Right cardiac atrium (tissue), 5 donors: ENCODE measurements around the gene SP100. TPM values are rescaled to one million over a fixed set of nuclear protein-coding genes. Genes with fewer than 3 reads are reported as not detected.
"Not testable (repeated sequence)": the region's sequence is repeated elsewhere in the genome, so short reads cannot be mapped to it uniquely, and the experiment has no call there.

Experiments
- ATAC-seq, 2 donors: fragments of 200-7000 bp; cut with Tn5 transposase; one replicate each; pipeline versions ENCODE4 v1.8.0 to v1.9.1; 2020; ENCODE audit warnings: moderate library complexity in 2 of 2, mild to moderate bottlenecking in 1 of 2
- DNase-seq, 3 donors: peaks; one replicate each; pipeline ENCODE4 v3.0.0-alpha.2; 2020
- H3K27ac ChIP-seq: one replicate; pipeline ENCODE4 v1.5.1; 2013; ENCODE audit warnings: mild to moderate bottlenecking, low read length, control low read depth, moderate library complexity
- H3K27me3 ChIP-seq: one replicate; pipeline ENCODE4 v1.6.1; 2013; ENCODE audit not compliant: control insufficient read depth, insufficient read depth
- H3K4me1 ChIP-seq: one replicate; pipeline ENCODE4 v1.6.1; 2013; ENCODE audit warnings: low read length; ENCODE audit not compliant: control insufficient read depth, insufficient read depth
- H3K4me3 ChIP-seq: one replicate; pipeline ENCODE4 v1.5.1; 2013; ENCODE audit warnings: low read length, control low read depth
- H3K9me3 ChIP-seq: one replicate; pipeline ENCODE4 v1.6.1; 2013; ENCODE audit warnings: low read length; ENCODE audit not compliant: control insufficient read depth
- WGBS: extraction: QIAGEN DNeasy Blood & Tissue Kit; methylation state at CpG from one replicate; pipeline ENCODE4 v1.1.7; 2013; 5-methylcytosine and 5-hydroxymethylcytosine counted together
- intact Hi-C, 4 donors: fragments of 100-400 bp; cut with DNase I; formaldehyde crosslinking; loops; one replicate each; pipeline versions ENCODE4 v1.11.0 to v1.14.0; 2022 to 2023
- polyA plus RNA-seq: library from polyadenylated mRNA; stranded (reverse); fragments of 200-250 nt; gene quantifications from one replicate; pipeline ENCODE4 v1.2.3, GENCODE V29; 2013
- total RNA-seq, 4 donors: library from RNA; stranded (reverse); fragmentation: NEBNext Ultra II Directional; extraction: Animal tissue kit (Norgen Biotek cat#: 25700); gene quantifications; one replicate each; pipeline ENCODE4 v1.2.1, GENCODE V29; 2021
- donor health status: healthy with polysubstance abuse.
- donor health status: DM: no; HTN: yes; CAD: no.
- donor health status: DM: no; HTN: no; CAD: no.
- donor health status: DM: no; HTN: yes; CAD: no; lungs with severe emphysema.
- donor health status: DM: yes; HTN: yes; CAD: no.

The SP100 gene
- total and polyA plus RNA-seq, 5 donors: 64.5 to 88.3 (median 72.1) TPM

- WGBS: 29% methylated on average over 9 of the region's 9 CpGs
- DNase-seq (peak in 1 of 3 donors; percentile 40), ATAC-seq (peak in 1 of 2 donors; percentile 55)
- Histone ChIP-seq H3K27me3 (no peaks in the 10 kb centered on the region), H3K27ac (peak overlapping the region; percentile 53), H3K4me1 (peaks cover 7% of the 10 kb centered on the region), H3K4me3 (peak overlapping the region; percentile 79), H3K9me3 (no peaks in the 10 kb centered on the region)
- intact Hi-C loops: no loop called here
Measured at GRCh38 chr2:230418341-230419016, 2.5 kb downstream of the SP100 start.

DNA sequence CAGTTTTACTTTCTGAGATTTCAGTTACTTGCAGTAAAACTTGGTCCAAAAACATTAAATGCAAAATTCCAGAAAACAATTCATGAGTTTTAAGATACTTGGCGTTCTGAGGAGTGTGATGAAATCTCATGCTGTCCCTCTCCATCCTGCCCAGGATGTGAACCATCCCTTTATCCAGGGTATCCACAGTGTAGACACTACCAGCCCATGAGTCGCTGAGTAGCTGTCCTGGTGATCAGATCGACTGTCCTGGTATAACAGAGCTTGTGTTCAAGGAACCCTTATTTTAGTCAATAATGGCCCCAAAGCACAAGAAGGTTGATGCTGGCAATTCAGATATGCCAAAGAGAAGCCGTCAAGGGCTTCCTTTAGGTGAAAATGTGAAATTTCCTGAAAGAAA is 3.2 kb downstream of the SP100 start:
- peak overlapping the region; percentile 7 for H3K4me3 ChIP-seq

GRCh38 chr2:230422149-230422548 is 6.1 kb downstream of the SP100 start:
- intact Hi-C loops: no loop called here
- no peak overlapping the region for H3K4me3 ChIP-seq
- DNase-seq (no peak), ATAC-seq (no peak)
- H3K9me3 ChIP-seq: no peaks in the 10 kb centered on the region
- peaks cover 10% of the 10 kb centered on the region for H3K4me1 ChIP-seq
- H3K27me3 ChIP-seq: no peaks in the 10 kb centered on the region
- WGBS: 75% methylated on average over 4 of the region's 4 CpGs
- H3K27ac ChIP-seq: no peak overlapping the region

More for the DNA sequence above, 3.2 kb downstream of the SP100 start:
- DNase-seq: no peak
- no peak for ATAC-seq
- Histone ChIP-seq H3K27ac (no peak overlapping the region), H3K9me3 (no peaks in the 10 kb centered on the region), H3K27me3 (no peaks in the 10 kb centered on the region), H3K4me1 (peaks cover 9% of the 10 kb centered on the region)
- intact Hi-C loops: no loop called here
- 82% methylated on average over 4 of the region's 4 CpGs for WGBS

- intact Hi-C loops: no loop called here
- Histone ChIP-seq H3K27me3 (no peaks in the 10 kb centered on the region), H3K27ac (no peak overlapping the region), H3K9me3 (no peaks in the 10 kb centered on the region), H3K4me3 (no peak overlapping the region), H3K4me1 (peaks cover 7% of the 10 kb centered on the region)
- DNase-seq (no peak), ATAC-seq (peak in 1 of 2 donors; percentile 50)
- WGBS: 87% methylated on average over 3 of the region's 3 CpGs
Measured at GRCh38 chr2:230423851-230424458, 8.0 kb downstream of the SP100 start.

- WGBS: 80% methylated on average over 1 of the region's 1 CpG
- no peak for ATAC-seq
- intact Hi-C loops: no loop called here
Measured at GRCh38 chr2:230425377-230425776, 9.4 kb downstream of the SP100 start.

GRCh38 chr2:230429513-230429912 is 13.5 kb downstream of the SP100 start:
- intact Hi-C loops: no loop called here
- H3K4me1 ChIP-seq: peaks cover 7% of the 10 kb centered on the region

More at GRCh38 chr2:230425377-230425776, 9.4 kb downstream of the SP100 start:
- H3K9me3 ChIP-seq: no peaks in the 10 kb centered on the region
- no peak overlapping the region for H3K4me3 ChIP-seq
- H3K4me1 ChIP-seq: peaks cover 8% of the 10 kb centered on the region
- no peak for DNase-seq
- H3K27me3 ChIP-seq: no peaks in the 10 kb centered on the region
- H3K27ac ChIP-seq: no peak overlapping the region

DNA sequence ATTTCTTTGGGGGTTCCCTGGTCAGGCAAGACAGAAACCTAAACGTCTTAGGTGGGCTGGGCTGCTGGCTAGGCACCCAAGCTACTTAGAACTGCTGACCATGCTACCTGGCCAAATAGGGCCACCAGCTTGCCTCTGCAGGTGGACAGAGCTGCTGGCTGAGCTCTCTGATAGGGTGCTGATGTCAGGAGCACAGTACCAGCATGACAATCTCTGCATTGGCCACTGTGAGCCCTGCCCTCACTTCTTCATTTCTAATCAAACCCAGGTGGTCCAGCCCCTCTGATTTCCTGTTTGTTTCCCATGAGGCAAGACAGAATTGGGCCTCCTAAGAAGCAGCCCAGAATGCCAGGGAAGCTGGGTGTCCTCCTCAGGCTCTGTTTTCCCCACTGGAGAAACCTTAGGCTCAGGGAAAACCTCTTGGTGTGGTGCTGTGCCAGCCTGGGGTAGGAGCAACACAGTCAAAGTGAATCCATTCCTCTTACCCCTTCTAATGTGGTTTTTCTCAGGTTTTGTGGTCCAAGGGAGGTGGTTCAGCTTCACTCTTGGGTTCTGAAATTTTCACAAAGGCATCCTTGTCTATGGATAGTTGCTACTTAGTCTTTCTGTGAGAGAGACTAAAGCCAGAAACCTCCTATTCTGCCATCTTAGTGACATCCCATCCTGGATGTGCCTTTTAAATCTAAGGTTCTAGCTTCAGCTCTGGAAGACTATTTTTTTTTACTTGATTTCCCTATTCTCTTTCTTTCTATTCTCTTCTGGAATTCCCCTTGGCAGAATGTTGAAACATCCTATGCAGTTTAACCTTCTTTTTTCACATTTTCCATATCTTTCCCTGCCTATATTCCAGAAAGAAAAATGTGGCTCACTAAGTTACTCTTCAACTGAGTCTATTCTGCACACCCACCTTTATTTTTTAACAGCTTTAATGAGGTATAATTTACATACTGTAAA is 15.2 kb downstream of the SP100 start:
- no peaks in the 10 kb centered on the region for H3K9me3 ChIP-seq
- H3K4me1 ChIP-seq: peaks cover 6% of the 10 kb centered on the region
- H3K4me3 ChIP-seq: no peak overlapping the region
- H3K27ac ChIP-seq: no peak overlapping the region
- H3K27me3 ChIP-seq: no peaks in the 10 kb centered on the region
- WGBS: 91% methylated on average over 1 of the region's 1 CpG
- intact Hi-C loops: no loop called here
- DNase-seq: no peak
- ATAC-seq: peak; percentile 16 to 29

More at GRCh38 chr2:230429513-230429912, 13.5 kb downstream of the SP100 start:
- DNase-seq (no peak), ATAC-seq (no peak)
- Histone ChIP-seq H3K27me3 (no peaks in the 10 kb centered on the region), H3K9me3 (no peaks in the 10 kb centered on the region), H3K4me3 (no peak overlapping the region), H3K27ac (no peak overlapping the region)

DNA sequence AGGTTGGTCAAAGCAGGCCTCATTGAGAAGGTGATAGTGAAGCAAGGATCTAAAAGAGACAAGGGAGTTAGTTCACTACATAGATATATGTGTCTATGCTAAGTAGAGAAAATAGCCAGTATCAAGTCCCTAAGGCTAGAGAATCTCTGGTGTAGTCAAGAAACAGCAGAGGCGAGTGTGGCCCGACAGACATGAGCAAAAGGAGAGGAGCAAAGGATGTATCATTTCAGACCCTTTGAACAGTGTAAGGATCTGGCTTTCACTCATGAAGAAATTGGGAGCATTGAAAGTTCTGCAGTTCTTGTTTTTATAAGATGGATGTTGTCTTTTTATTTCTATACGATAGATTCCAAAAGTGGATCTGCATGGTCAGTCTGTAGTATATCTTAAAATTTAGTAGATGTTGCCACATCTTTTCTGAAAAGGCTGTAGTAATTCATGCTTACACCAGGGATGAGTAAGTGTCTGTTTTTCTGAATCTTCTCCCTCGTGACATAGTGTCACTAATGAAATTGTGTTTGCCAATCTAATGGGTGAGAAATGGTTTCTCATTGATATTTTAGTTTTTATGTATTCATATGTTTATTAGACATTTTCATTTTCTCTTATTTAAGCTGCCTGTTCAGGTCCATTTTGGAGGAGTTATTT is 18.8 kb downstream of the SP100 start:
- H3K27ac ChIP-seq: no peak overlapping the region
- peaks cover 6% of the 10 kb centered on the region for H3K4me1 ChIP-seq
- ATAC-seq (no peak), DNase-seq (no peak)
- no peaks in the 10 kb centered on the region for H3K27me3 ChIP-seq
- H3K9me3 ChIP-seq: no peaks in the 10 kb centered on the region
- H3K4me3 ChIP-seq: no peak overlapping the region
- intact Hi-C loops: no loop called here
- 72% methylated on average over 4 of the region's 4 CpGs for WGBS

DNA sequence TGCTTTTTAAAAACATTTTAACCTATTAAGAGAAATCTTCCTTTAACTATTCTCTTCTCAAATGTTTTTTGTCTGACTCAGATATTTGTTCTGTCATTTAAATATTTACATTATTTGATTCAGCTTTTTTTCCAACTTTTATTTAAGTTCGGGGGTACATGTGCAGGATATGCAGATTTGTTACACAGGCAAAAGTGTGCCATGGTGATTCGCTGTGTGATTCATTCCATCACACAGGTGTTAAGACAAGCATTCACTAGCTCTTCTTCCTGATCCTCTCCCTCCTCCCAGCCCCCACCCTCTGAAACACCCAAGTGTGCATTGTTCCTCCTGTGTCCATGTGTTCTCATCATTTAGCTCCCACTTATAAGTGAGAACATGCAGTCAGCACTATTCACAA is 19.4 kb downstream of the SP100 start:
- Histone ChIP-seq H3K4me3 (no peak overlapping the region), H3K27me3 (no peaks in the 10 kb centered on the region), H3K9me3 (no peaks in the 10 kb centered on the region), H3K27ac (no peak overlapping the region), H3K4me1 (peaks cover 3% of the 10 kb centered on the region)
- intact Hi-C loops: no loop called here
- ATAC-seq (no peak), DNase-seq (no peak)
- 99% methylated on average over 2 of the region's 2 CpGs for WGBS

GRCh38 chr2:230439121-230439520 is 23.1 kb downstream of the SP100 start:
- H3K4me1 ChIP-seq, DNase-seq, intact Hi-C loops, H3K9me3 ChIP-seq, H3K4me3 ChIP-seq, H3K27me3 ChIP-seq, H3K27ac ChIP-seq, ATAC-seq: not testable (repeated sequence)
